ENCODE data around the gene NTRK3. TPM values are rescaled to one million over a fixed set of nuclear protein-coding genes. Genes with fewer than 3 reads are reported as not detected.
"Not testable (repeated sequence)": the region's sequence is repeated elsewhere in the genome, so short reads cannot be mapped to it uniquely, and the experiment has no call there.

NTRK3 gene
- total RNA-seq, 1 experiment from 2014 or later: 0.10 TPM

DNA sequence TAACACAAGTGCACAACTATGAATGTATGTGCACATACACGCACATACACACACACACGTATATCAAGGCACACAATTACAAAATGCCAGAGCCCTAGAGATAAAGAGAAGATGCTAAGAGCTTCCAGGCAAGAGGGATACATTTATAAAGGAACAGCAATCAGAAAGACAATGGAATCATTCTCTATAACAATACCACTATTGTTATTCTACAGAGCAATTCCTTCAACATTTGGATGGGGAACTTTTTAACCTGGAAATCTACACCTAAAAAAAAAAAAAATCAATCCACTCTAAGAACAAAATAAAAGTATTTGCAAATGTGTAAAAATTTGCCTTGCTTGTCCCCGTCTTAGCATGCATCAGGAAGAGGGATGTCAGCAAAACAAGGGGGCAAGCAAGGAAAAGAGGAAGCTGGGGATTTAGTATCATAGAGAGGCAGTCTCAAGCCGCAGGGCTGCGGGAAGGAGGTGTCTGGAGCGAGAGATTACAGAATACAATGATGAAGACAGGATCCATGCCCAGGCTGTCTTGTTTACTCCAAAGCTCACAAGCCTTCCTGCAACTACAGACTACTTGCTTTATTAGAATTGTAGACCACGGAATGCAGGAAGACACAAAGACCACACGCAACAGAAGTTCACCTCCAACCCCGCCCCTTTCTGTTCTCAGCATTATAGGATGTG, 220.2 kb downstream of the NTRK3 start:
- DNase-seq (ENCODE audit: low read depth): no peak

GRCh38 chr15:88035381-88035780, 221.2 kb downstream of the NTRK3 start:
- DNase-seq (ENCODE audit: low read depth): no peak

DNA sequence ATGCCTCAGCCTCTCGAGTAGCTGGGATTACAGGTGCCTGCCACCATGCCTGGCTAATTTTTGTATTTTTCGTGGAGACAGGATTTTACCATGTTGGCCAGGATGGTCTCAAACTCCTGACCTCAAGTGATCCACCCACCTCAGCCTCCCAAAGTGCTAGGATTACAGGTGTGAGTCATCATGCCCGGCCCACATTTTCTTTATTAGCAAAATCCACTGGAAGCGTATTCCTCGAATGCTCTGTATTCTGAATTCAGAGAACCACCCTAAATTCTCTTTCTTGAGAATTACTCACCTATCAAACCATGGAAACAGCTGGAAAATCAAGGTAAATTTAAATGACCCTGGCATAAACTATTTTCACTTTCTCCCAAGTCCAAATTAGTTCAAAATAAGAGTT, 223.1 kb downstream of the NTRK3 start:
- DNase-seq (ENCODE audit: low read depth): not testable (repeated sequence)

- peak; percentile 66 for DNase-seq (ENCODE audit: low read depth)
Measured at GRCh38 chr15:88032787-88033186, 223.8 kb downstream of the NTRK3 start.

DNA sequence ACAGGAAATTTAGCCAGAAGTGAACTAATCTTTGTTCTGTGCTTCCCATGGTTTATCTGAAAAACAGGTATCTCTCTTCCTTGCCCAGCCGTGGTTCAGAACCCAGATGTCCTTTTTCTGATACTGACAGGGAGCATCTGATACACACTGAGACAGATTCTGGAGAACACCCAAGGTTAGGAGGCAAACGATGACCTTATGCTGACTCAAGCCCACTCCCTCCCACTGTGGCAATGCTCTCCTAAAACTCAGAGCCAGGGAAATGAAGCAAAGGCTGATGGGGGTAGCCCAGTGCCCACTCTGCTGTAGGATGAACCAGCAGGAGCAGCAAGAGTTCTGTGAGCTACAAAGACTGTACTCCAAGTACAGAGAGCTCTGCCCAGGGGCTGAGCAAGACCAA, 225.1 kb downstream of the NTRK3 start:
- peak; percentile 37 for DNase-seq (ENCODE audit: low read depth)

DNA sequence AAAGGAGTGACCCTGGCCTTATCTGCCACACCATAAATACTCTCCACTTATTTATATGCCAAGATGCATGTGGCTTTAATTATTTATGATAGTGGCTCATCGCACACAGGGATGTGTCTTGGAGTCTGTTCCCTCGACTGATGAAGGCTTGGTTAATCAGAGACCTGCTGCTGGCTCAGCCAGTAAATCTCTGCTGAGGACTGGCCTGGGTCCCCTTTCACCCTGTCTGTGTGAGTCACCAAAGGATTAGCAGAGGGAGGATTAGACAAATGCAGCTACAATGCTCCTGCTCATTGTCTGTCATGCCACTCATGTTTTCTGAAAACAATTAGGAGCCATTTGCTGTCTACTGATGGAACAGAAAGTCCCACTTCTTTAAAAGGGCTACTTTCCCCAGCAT, 226.8 kb downstream of the NTRK3 start:
- peak; percentile 6 for DNase-seq (ENCODE audit: low read depth)

GRCh38 chr15:88028024-88028423, 228.5 kb downstream of the NTRK3 start:
- no peak for DNase-seq (ENCODE audit: low read depth)

DNA sequence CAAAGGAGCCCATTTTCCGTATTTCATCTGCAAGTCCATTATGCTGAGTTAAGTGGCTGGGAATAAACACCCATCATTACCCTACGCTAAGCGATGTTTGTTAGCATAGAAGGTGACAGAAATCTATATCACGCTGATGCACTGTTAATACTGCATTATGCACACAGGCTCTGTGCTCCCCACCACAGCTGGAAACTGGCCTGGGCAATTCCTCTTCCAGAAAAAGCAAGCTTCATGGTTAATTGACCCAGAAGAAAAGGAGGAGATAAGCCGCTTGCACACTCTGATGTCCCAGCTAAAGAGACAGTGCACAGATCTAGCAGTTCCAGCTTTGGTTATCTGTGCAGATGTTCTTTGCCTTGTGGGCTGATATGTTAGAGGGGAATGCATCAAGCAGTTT, 232.6 kb downstream of the NTRK3 start:
- DNase-seq (ENCODE audit: low read depth): no peak

- no peak for DNase-seq (ENCODE audit: low read depth)
Measured at GRCh38 chr15:88022716-88023115, 233.8 kb downstream of the NTRK3 start.

DNA sequence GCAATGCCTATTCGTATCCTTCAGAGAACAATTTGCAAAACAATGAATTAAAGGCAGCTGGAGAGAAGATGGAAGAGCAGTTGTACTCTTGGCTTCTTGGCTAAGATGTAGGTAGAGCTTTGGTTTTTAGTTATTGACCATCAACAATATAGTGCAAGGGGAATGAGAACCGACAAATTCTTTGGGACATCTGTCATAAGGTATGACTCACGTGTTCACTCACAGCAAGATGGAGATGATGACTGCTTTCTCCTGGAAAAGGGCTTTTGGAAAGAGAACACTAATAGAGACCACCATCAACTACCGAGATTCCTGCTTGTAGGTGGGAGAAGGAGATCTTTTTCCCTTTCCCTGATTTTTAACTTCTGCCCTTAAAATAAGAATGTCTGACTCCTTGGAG, 234.9 kb downstream of the NTRK3 start:
- peak; percentile 46 for DNase-seq (ENCODE audit: low read depth)

GRCh38 chr15:88020806-88021205, 235.7 kb downstream of the NTRK3 start:
- no peak for DNase-seq (ENCODE audit: low read depth)

- no peak for DNase-seq (ENCODE audit: low read depth)
Measured at GRCh38 chr15:88019656-88020055, 236.9 kb downstream of the NTRK3 start.

GRCh38 chr15:88018869-88019641, 237.5 kb downstream of the NTRK3 start:
- DNase-seq (ENCODE audit: low read depth): no peak

- no peak for DNase-seq (ENCODE audit: low read depth)
Measured at GRCh38 chr15:88017753-88018152, 238.8 kb downstream of the NTRK3 start.

DNA sequence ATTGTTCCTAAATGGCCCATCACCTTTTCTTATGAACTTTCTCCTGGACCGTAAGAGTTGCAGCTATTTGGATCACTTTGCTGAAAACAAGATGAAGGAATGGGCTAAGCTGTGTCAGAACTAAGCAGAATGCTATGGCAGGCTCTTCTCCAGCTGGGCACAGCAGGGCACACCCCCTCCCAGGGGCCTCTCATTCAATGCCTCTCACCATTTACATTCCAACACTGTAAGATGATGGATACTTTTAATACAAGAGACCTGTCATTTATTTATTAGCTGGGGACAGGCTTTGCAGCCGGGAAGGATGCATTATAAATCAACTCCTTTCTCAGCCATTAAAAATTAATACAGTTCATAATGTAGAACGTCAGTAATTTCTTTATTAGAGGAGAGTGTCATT, 240.1 kb downstream of the NTRK3 start:
- no peak for DNase-seq (ENCODE audit: low read depth)

GRCh38 chr15:88015228-88015860, 241.2 kb downstream of the NTRK3 start:
- DNase-seq (ENCODE audit: low read depth): no peak

DNA sequence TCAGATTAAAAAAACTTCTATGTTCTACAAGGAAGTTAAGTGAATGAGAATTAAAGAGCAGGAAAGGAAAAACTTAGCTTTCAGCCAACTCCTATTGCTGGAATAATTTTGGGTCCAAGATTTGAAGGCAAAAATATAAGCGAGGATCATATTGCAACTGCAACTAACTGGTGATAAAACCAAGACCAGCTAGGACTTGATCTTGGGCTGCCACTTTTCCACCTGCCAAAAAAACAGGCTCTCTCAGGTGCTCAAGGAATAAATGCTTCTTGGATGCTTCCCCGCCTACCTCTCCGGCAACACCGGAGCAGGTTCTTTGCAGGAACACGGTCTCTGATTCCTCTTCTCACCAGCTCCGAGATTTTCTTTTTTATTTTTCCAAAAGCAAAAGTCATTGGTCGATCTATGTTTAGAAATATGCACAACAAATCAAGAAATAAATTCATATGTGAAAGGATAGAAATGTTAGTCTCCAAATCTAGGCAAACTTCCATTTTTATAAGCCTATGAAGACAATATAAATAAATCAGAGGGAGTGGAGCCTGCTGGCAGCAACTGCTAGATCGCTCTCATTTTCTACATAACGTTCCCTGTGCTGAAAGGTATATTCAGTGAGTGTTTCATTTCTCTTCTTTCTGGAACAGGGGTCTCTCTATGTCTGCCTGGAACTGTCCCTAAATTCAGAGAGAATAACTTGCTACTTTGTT, 241.9 kb downstream of the NTRK3 start:
- DNase-seq (ENCODE audit: low read depth): no peak

DNA sequence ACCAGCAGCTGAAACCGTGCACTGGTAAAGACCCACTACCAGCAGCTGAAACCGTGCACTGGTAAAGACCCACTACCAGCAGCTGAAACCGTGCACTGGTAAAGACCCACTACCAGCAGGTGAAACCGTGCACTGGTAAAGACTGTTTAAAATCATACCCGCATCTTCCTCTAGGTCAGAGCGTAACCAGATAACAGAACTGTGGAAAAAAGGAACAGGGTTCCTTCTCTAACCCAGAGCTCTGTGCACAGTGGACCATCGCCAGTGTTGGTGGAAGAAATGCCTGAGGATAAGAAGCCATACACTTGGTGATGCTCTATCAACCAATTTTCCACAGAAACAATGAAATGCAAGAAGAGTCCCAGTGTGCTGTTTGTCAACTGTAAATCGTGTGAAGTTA, 243.4 kb downstream of the NTRK3 start:
- no peak for DNase-seq (ENCODE audit: low read depth)

- DNase-seq (ENCODE audit: low read depth): no peak
Measured at GRCh38 chr15:88012688-88013087, 243.9 kb downstream of the NTRK3 start.

- DNase-seq (ENCODE audit: low read depth): no peak
Measured at GRCh38 chr15:88012233-88012632, 244.3 kb downstream of the NTRK3 start.

- no peak for DNase-seq (ENCODE audit: low read depth)
Measured at GRCh38 chr15:88011533-88011932, 245.0 kb downstream of the NTRK3 start.

- DNase-seq (ENCODE audit: low read depth): no peak
Measured at GRCh38 chr15:88006146-88006545, 250.4 kb downstream of the NTRK3 start.
